Choroid plexus epithelial cell (primary cell): ENCODE measurements around the gene MTLN.
A peak's percentile ranks its signal among the peaks of the same experiment; 100 is the strongest.
"Not testable (repeated sequence)": the region's sequence is repeated elsewhere in the genome, so short reads cannot be mapped to it uniquely, and the experiment has no call there.

ENCODE experiments used
- DNase-seq: peaks from one replicate; pipeline ENCODE4 v3.0.0-alpha.2; 2010; ENCODE audit warnings: low read depth
- H3K4me3 ChIP-seq: 2 replicates; pipeline ENCODE4 v1.5.1; 2011; ENCODE audit warnings: low read depth, mild to moderate bottlenecking, control low read depth, low read length, moderate library complexity
- CTCF ChIP-seq: conservative IDR thresholded peaks from 2 replicates; pipeline ENCODE4 v1.5.1; 2011; ENCODE audit warnings: low read depth, mild to moderate bottlenecking, control low read depth, inconsistent platforms, low read length, moderate library complexity

Gene MTLN

GRCh38 chr2:110219496-110220189 lies 7.3 kb upstream of the MTLN start:
- DNase-seq: peak; percentile 47
- no peak for TF ChIP-seq CTCF
- no peak overlapping the region for H3K4me3 ChIP-seq

- not testable (repeated sequence) for DNase-seq
Measured at GRCh38 chr2:110218889-110219288, 6.5 kb upstream of the MTLN start.

GRCh38 chr2:110216803-110217202 lies 4.5 kb upstream of the MTLN start:
- TF ChIP-seq CTCF: no peak
- no peak for DNase-seq
- no peak overlapping the region for H3K4me3 ChIP-seq

More at GRCh38 chr2:110218889-110219288, 6.5 kb upstream of the MTLN start:
- not testable (repeated sequence) for H3K4me3 ChIP-seq

GRCh38 chr2:110216199-110216598 lies 3.9 kb upstream of the MTLN start:
- TF ChIP-seq CTCF: no peak
- no peak for DNase-seq
- H3K4me3 ChIP-seq: no peak overlapping the region

- H3K4me3 ChIP-seq: no peak overlapping the region
- no peak for TF ChIP-seq CTCF
- DNase-seq: no peak
Measured at GRCh38 chr2:110215566-110216158, 3.3 kb upstream of the MTLN start.

- TF ChIP-seq CTCF: no peak
- no peak for DNase-seq
- H3K4me3 ChIP-seq: no peak overlapping the region
Measured at GRCh38 chr2:110215091-110215490, 2.7 kb upstream of the MTLN start.

GRCh38 chr2:110213522-110213921 lies 1.2 kb upstream of the MTLN start:
- DNase-seq, H3K4me3 ChIP-seq: not testable (repeated sequence)
